ENCODE measurements around the gene PBX1.

Gene PBX1

GRCh38 chr1:164760569-164760968, 201.6 kb downstream of the PBX1 start:
- peak; percentile 70 for DNase-seq (ENCODE audit: low read depth)

GRCh38 chr1:164761009-164761408, 202.0 kb downstream of the PBX1 start:
- DNase-seq (ENCODE audit: low read depth) = no peak

- DNase-seq (ENCODE audit: low read depth) = no peak
These were observed 204.1 kb downstream of the PBX1 start for GRCh38 chr1:164763098-164763497.

GRCh38 chr1:164764333-164764732, 205.3 kb downstream of the PBX1 start:
- DNase-seq (ENCODE audit: low read depth) = no peak

- DNase-seq (ENCODE audit: low read depth) = peak; percentile 77
These were observed 206.6 kb downstream of the PBX1 start for GRCh38 chr1:164765557-164765956.

- DNase-seq (ENCODE audit: low read depth) = no peak
These were observed 207.2 kb downstream of the PBX1 start for GRCh38 chr1:164765992-164766720.

- DNase-seq (ENCODE audit: low read depth) = peak; percentile 26
These were observed 208.9 kb downstream of the PBX1 start for GRCh38 chr1:164767752-164768402.

GRCh38 chr1:164768619-164769018, 209.6 kb downstream of the PBX1 start:
- DNase-seq (ENCODE audit: low read depth) = no peak

- no peak for DNase-seq (ENCODE audit: low read depth)
These were observed 210.6 kb downstream of the PBX1 start for GRCh38 chr1:164769486-164770130.

- DNase-seq (ENCODE audit: low read depth) = no peak
These were observed 211.1 kb downstream of the PBX1 start for GRCh38 chr1:164770131-164770529.

GRCh38 chr1:164771041-164771618, 212.1 kb downstream of the PBX1 start:
- no peak for DNase-seq (ENCODE audit: low read depth)

GRCh38 chr1:164771619-164772361, 212.8 kb downstream of the PBX1 start:
- peak; percentile 59 for DNase-seq (ENCODE audit: low read depth)

GRCh38 chr1:164772635-164773034, 213.7 kb downstream of the PBX1 start:
- peak; percentile 65 for DNase-seq (ENCODE audit: low read depth)

GRCh38 chr1:164773102-164773501, 214.1 kb downstream of the PBX1 start:
- no peak for DNase-seq (ENCODE audit: low read depth)

GRCh38 chr1:164774413-164774812, 215.4 kb downstream of the PBX1 start:
- no peak for DNase-seq (ENCODE audit: low read depth)

GRCh38 chr1:164774819-164775654, 216.1 kb downstream of the PBX1 start:
- no peak for DNase-seq (ENCODE audit: low read depth)

GRCh38 chr1:164777518-164777917, 218.5 kb downstream of the PBX1 start:
- no peak for DNase-seq (ENCODE audit: low read depth)

GRCh38 chr1:164779376-164779775, 220.4 kb downstream of the PBX1 start:
- no peak for DNase-seq (ENCODE audit: low read depth)

GRCh38 chr1:164780111-164780812, 221.3 kb downstream of the PBX1 start:
- DNase-seq (ENCODE audit: low read depth) = peak; percentile 66

- peak; percentile 74 for DNase-seq (ENCODE audit: low read depth)
These were observed 221.9 kb downstream of the PBX1 start for GRCh38 chr1:164780863-164781262.

GRCh38 chr1:164781972-164782371, 223.0 kb downstream of the PBX1 start:
- DNase-seq (ENCODE audit: low read depth) = no peak

Measured in fibroblast of gingiva (primary cell).